BJ (cell line): Measurements from ENCODE around the gene SFXN4. TPM values are rescaled to one million over a fixed set of nuclear protein-coding genes. Genes with fewer than 3 reads are reported as not detected.

Experiments used
- CTCF ChIA-PET: fragments of 350-600 bp; formaldehyde crosslinking; extraction: SDS; loops from one replicate; lab custom pipeline; 2021; ENCODE audit warnings: antibody characterized with exemption, inconsistent platforms; lab: Yijun Ruan, JAX
- POLR2A ChIA-PET: fragments of 300-600 bp; sonication (Branson Sonifier 250); formaldehyde crosslinking; extraction: SDS; loops from one replicate; lab custom pipeline; 2021; ENCODE audit warnings: antibody characterized with exemption; lab: Charles Lee
- DNase-seq: peaks from one replicate; pipeline ENCODE4 v3.0.0-alpha.2; 2011; ENCODE audit warnings: low read depth
- H3K27me3 ChIP-seq: 2 replicates; pipeline ENCODE4 v1.6.0; 2011; ENCODE audit warnings: low read length; ENCODE audit not compliant: control insufficient read depth, insufficient read depth
- H3K36me3 ChIP-seq: 2 replicates; pipeline ENCODE4 v1.5.1; 2011; ENCODE audit warnings: low read length; ENCODE audit not compliant: control insufficient read depth, insufficient read depth
- H3K4me3 ChIP-seq: 2 replicates; pipeline ENCODE4 v1.5.1; 2011; ENCODE audit warnings: low read depth, mild to moderate bottlenecking, control low read depth, low read length
- CTCF ChIP-seq: IDR thresholded peaks from 2 replicates; pipeline ENCODE4 v1.5.1; 2011; ENCODE audit warnings: low read depth, mild to moderate bottlenecking, control low read depth, inconsistent platforms, low read length, moderate library complexity; ENCODE audit not compliant: insufficient read depth
- polyA plus RNA-seq: library from polyadenylated mRNA; depleted of rRNA; stranded (reverse); fragments of >200 nt; gene quantifications from 2 replicates; pipeline ENCODE4 v1.2.3, GENCODE V29; 2011

The SFXN4 gene
- polyA plus RNA-seq, 1 experiment = 9.6 TPM

GRCh38 chr10:119201233-119201632 lies 35.7 kb upstream of the SFXN4 start:
- ChIA-PET POLR2A (no interaction called here), CTCF (interaction anchor here (1.7 to 8.6 kb wide), 5 partner anchors 8 to 342 kb away, joined by 5 to 143 read pairs (median 20); no protein-coding TSS in a partner anchor)
- no peak for TF ChIP-seq CTCF
- DNase-seq = no peak
- Histone ChIP-seq H3K36me3 (no peaks in the 10 kb centered on the region), H3K27me3 (no peaks in the 10 kb centered on the region), H3K4me3 (no peak overlapping the region)

- Histone ChIP-seq H3K27me3 (no peaks in the 10 kb centered on the region), H3K4me3 (no peak overlapping the region), H3K36me3 (no peaks in the 10 kb centered on the region)
- TF ChIP-seq CTCF = peak; percentile 79
- ChIA-PET POLR2A (interaction anchor here (0.6 kb wide), 1 partner anchor 10 kb away, joined by 8 read pairs; no protein-coding TSS in a partner anchor), CTCF (interaction anchor here (0.6 to 8.6 kb wide), 56 partner anchors 7 to 668 kb away, joined by 3 to 143 read pairs (median 4); partner anchors contain the start of genes GRK5, RGS10 and TIAL1)
- no peak for DNase-seq
Measured at GRCh38 chr10:119199231-119199992, 33.9 kb upstream of the SFXN4 start.

- POLR2A ChIA-PET = interaction anchor here (0.7 kb wide), 1 partner anchor 173 kb away, joined by 3 read pairs; no protein-coding TSS in a partner anchor
- CTCF ChIA-PET = interaction anchor here (0.6 to 8.6 kb wide), 36 partner anchors 8 to 1513 kb away, joined by 3 to 143 read pairs (median 4); partner anchors contain the start of genes GRK5 and RGS10
- DNase-seq = no peak
- no peaks in the 10 kb centered on the region for H3K36me3 ChIP-seq
- peak; percentile 35 for TF ChIP-seq CTCF
- no peak overlapping the region for H3K4me3 ChIP-seq
- no peaks in the 10 kb centered on the region for H3K27me3 ChIP-seq
Measured at GRCh38 chr10:119198438-119198837, 32.9 kb upstream of the SFXN4 start.

GRCh38 chr10:119197921-119198320 lies 32.4 kb upstream of the SFXN4 start:
- no peaks in the 10 kb centered on the region for H3K36me3 ChIP-seq
- DNase-seq = peak; percentile 95
- H3K4me3 ChIP-seq = no peak overlapping the region
- no peaks in the 10 kb centered on the region for H3K27me3 ChIP-seq
- ChIA-PET POLR2A (interaction anchor here (0.6 to 0.7 kb wide), 2 partner anchors 86 to 173 kb away, joined by 3 read pairs; no protein-coding TSS in a partner anchor), CTCF (interaction anchor here (0.6 to 8.6 kb wide), 23 partner anchors 8 to 1512 kb away, joined by 3 to 143 read pairs (median 7); partner anchors contain the start of genes GRK5 and RGS10)
- no peak for TF ChIP-seq CTCF

DNA sequence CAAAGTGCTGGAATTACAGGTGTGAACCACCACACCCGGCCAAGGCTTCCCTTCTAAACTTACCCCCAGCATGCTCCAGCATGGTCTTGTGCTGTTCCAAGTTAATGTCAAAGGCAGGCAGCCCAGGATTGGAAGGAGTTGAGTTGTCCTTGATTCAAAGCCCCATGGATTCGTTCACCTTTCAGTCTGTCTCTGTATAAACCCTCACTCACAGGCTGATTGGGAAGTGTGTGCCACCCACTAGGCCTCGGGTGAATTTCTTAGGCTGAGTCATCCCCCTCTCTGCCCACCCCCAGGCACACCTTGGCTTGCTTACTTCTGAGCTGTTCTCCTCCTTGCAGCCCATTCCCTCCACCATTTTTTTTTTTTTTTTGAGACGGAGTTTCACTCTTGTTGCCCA lies 26.4 kb upstream of the SFXN4 start:
- TF ChIP-seq CTCF = no peak
- POLR2A ChIA-PET = no interaction called here
- Histone ChIP-seq H3K27me3 (no peaks in the 10 kb centered on the region), H3K4me3 (no peak overlapping the region), H3K36me3 (no peaks in the 10 kb centered on the region)
- CTCF ChIA-PET = interaction anchor here (0.6 kb wide), 1 partner anchor 406 kb away, joined by 4 read pairs; no protein-coding TSS in a partner anchor
- DNase-seq = no peak
